ENCODE results near the gene SLC15A4. TPM values are rescaled to one million over a fixed set of nuclear protein-coding genes. Genes with fewer than 3 reads are reported as not detected.
A peak's percentile ranks its signal among the peaks of the same experiment; 100 is the strongest.

SLC15A4 gene
- polyA plus RNA-seq, 2 donors = 7.3 to 9.4 TPM

DNA sequence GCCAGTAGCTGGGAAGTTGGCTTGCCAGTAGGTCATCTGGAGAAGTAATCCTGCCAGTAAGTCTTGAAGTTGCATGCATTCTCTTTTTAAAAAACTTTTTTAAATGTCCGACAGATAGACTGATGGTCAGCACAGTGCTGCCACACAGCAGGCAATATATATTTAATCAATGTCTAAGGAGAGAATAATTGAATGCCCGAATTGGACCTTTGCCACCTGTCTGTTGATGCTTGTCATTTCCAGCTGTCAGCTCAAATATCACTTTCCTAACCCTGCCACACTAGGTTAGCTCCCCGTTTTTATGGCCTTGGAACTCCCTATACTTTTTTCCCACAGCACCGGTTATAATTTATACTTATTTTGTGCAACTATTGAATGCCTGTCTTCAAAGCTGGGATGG is 2.1 kb upstream of the SLC15A4 start:
- Histone ChIP-seq H3K27me3 (ENCODE audit: control insufficient read depth in 1 of 2, insufficient read depth in 2 of 2, low read length in 2 of 2) (no peaks in the 10 kb centered on the region), H3K9me3 (ENCODE audit: control insufficient read depth in 2 of 2, insufficient read depth in 1 of 2, low read depth in 1 of 2, low read length in 1 of 2) (no peaks in the 10 kb centered on the region), H3K4me1 (ENCODE audit: control insufficient read depth in 2 of 2, insufficient read depth in 2 of 2, low read length in 1 of 2) (peaks cover 0 to 6% of the 10 kb centered on the region in 2 donors), H3K27ac (ENCODE audit: low read depth in 2 of 2, low read length in 1 of 2) (no peak overlapping the region), H3K4me3 (ENCODE audit: low read depth in 1 of 2, low read length in 2 of 2) (no peak overlapping the region), H3K36me3 (ENCODE audit: control insufficient read depth in 2 of 2, insufficient read depth in 2 of 2, low read length in 1 of 2) (no peaks in the 10 kb centered on the region)
- WGBS, 2 donors = 74 to 81% methylated on average over 4 of the region's 4 CpGs

DNA sequence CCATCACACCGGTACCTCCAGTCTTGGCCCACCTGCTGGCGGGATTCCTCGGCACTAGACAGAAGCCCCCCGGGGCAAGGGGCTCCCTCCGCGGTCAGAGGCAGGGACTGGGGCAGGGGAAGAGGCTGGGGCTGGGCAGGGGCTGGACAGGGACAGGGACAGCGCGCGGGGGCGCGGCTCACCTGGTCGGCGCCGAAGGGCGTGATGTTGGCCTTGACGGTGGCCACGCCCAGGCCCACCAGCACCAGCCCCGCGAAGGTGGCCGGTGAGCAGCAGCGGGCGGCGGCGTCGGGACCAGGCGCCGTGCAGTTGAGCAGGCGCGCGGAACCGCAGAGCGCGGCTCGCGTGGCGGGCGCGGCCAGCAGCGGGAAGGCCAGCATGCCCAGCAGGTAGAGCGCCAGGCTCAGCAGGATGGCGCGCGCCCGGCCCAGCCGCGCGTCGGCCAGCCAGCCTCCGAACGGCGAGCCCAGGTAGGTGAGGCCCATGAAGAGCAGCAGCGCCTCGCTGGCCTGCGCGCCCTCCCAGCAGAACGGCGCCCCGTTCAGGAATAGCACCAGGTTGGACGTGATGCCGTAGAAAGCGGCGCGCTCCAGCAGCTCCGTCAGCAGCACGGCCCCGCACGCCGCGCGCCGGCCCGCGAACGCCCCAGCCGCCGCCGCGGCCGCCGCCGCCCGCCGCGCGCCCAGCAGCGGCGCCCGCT is 392 bp downstream of the SLC15A4 start:
- Histone ChIP-seq H3K4me3 (ENCODE audit: low read depth in 1 of 2, low read length in 2 of 2) (peak overlapping the region; percentile 65 to 97), H3K27me3 (ENCODE audit: control insufficient read depth in 1 of 2, insufficient read depth in 2 of 2, low read length in 2 of 2) (no peaks in the 10 kb centered on the region), H3K36me3 (ENCODE audit: control insufficient read depth in 2 of 2, insufficient read depth in 2 of 2, low read length in 1 of 2) (no peaks in the 10 kb centered on the region), H3K9me3 (ENCODE audit: control insufficient read depth in 2 of 2, insufficient read depth in 1 of 2, low read depth in 1 of 2, low read length in 1 of 2) (no peaks in the 10 kb centered on the region), H3K27ac (ENCODE audit: low read depth in 2 of 2, low read length in 1 of 2) (peak overlapping the region; percentile 87 to 89), H3K4me1 (ENCODE audit: control insufficient read depth in 2 of 2, insufficient read depth in 2 of 2, low read length in 1 of 2) (peaks cover 0 to 11% of the 10 kb centered on the region in 2 donors)
- WGBS, 2 donors = 1% methylated on average over 68 to 88 of the region's 88 CpGs

DNA sequence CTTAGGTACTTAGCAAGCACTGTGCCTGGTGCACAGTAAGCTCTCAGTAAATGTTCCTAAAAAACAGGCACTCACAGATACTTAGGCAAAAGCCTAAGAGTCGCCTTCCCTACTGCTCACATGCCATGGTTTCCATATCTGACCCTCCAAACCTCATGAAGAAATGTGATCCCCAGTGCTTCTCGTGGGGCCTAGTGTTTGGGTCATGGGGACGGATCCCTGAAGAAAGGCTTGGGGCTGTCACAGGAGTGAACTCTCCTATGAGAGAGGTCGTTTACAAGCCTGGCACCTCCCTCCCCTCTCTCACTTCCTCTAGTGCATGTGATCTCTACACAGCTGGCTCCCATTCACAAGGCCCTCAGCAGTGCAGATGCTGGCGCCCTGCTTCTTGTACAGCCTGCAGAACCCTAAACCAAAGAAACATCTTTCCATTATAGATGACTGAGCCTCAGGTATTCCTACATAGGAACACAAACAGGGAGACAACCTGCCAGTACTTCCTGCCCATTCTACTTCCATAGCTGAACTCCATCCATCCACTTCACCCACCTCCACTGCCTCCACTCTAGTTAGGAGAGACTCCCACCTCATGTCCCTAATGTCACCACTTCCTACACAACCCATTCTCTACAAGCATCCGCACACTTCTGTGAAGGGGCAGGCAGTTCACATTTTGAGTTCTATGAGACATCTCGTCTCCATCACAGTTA is 2.9 kb downstream of the SLC15A4 start:
- Histone ChIP-seq H3K27ac (ENCODE audit: low read depth in 2 of 2, low read length in 1 of 2) (no peak overlapping the region), H3K4me1 (ENCODE audit: control insufficient read depth in 2 of 2, insufficient read depth in 2 of 2, low read length in 1 of 2) (peaks cover 0 to 11% of the 10 kb centered on the region in 2 donors)

DNA sequence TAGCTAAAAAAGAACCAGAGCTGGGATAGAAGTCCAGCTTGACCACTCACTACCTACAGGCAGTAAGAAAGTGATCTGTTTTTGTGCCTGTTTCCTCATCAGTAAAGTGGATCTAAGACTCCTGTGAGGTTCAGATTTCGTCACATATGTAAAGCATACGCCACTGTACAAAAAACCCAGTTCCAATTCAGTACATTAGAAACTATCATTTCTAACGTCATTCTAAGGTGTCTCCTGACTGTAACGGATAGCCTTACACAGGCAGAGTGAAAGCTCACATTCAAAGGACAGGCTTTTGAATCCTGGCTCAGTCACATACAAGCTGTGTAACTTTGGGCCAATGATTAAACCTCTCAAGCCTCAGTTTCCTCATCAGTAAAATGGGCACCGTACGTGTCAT is 3.5 kb downstream of the SLC15A4 start:
- 93 to 94% methylated on average over 6 of the region's 6 CpGs for WGBS, 2 donors
- no peak overlapping the region for H3K27ac ChIP-seq (ENCODE audit: low read depth in 2 of 2, low read length in 1 of 2)

More for the DNA sequence above, 2.9 kb downstream of the SLC15A4 start:
- H3K27me3 ChIP-seq (ENCODE audit: control insufficient read depth in 1 of 2, insufficient read depth in 2 of 2, low read length in 2 of 2) = no peaks in the 10 kb centered on the region
- no peaks in the 10 kb centered on the region for H3K9me3 ChIP-seq (ENCODE audit: control insufficient read depth in 2 of 2, insufficient read depth in 1 of 2, low read depth in 1 of 2, low read length in 1 of 2)
- no peak overlapping the region for H3K4me3 ChIP-seq (ENCODE audit: low read depth in 1 of 2, low read length in 2 of 2)
- no peaks in the 10 kb centered on the region for H3K36me3 ChIP-seq (ENCODE audit: control insufficient read depth in 2 of 2, insufficient read depth in 2 of 2, low read length in 1 of 2)
- 69 to 73% methylated on average over 7 of the region's 7 CpGs for WGBS, 2 donors

DNA sequence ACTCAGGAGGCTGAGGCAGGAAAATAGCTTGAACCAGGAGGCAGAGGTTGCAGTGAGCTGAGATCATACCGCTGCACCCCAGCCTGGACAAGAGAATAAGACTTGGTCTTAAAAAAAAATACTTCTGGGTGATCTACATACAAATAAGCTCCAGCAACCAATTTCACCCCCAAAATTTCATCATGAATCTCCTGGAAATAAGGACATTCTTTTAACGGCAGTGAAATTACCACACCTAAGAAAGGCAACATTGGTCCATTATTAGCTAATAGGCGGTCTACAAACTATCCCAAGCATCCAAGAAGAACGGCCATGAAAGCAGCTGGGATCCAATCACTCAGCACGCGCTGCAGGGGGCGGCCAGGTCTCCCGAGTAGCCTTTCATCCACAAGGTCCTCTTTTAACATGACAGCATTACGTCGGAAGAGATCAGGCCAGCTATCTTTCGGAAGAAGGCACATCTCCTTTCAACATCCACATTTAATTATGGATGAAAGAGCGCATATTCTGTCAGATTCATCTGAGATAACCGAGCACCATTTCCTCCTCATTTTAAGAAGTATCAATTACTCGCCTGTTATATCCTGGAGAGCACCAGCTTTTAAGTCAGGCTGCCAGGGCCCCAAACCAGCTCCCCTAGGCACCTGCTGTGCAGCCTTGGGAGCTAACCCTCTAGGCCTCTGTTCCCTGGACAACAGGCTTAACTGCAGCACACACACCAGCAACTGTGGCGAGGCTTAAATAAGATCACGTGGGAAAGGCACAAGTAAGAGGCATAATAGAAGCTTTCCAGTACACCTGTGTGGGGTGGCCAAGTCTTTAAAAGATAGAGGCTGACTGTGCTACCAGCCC is 4.2 kb downstream of the SLC15A4 start:
- Histone ChIP-seq H3K27me3 (ENCODE audit: control insufficient read depth in 1 of 2, insufficient read depth in 2 of 2, low read length in 2 of 2) (no peaks in the 10 kb centered on the region), H3K4me3 (ENCODE audit: low read depth in 1 of 2, low read length in 2 of 2) (no peak overlapping the region), H3K27ac (ENCODE audit: low read depth in 2 of 2, low read length in 1 of 2) (no peak overlapping the region), H3K9me3 (ENCODE audit: control insufficient read depth in 2 of 2, insufficient read depth in 1 of 2, low read depth in 1 of 2, low read length in 1 of 2) (no peaks in the 10 kb centered on the region), H3K4me1 (ENCODE audit: control insufficient read depth in 2 of 2, insufficient read depth in 2 of 2, low read length in 1 of 2) (peaks cover 0 to 11% of the 10 kb centered on the region in 2 donors), H3K36me3 (ENCODE audit: control insufficient read depth in 2 of 2, insufficient read depth in 2 of 2, low read length in 1 of 2) (no peaks in the 10 kb centered on the region)
- WGBS, 2 donors = 84 to 89% methylated on average over 16 of the region's 16 CpGs

More for the DNA sequence above, 3.5 kb downstream of the SLC15A4 start:
- Histone ChIP-seq H3K4me1 (ENCODE audit: control insufficient read depth in 2 of 2, insufficient read depth in 2 of 2, low read length in 1 of 2) (peaks cover 0 to 11% of the 10 kb centered on the region in 2 donors), H3K27me3 (ENCODE audit: control insufficient read depth in 1 of 2, insufficient read depth in 2 of 2, low read length in 2 of 2) (no peaks in the 10 kb centered on the region), H3K4me3 (ENCODE audit: low read depth in 1 of 2, low read length in 2 of 2) (no peak overlapping the region), H3K9me3 (ENCODE audit: control insufficient read depth in 2 of 2, insufficient read depth in 1 of 2, low read depth in 1 of 2, low read length in 1 of 2) (no peaks in the 10 kb centered on the region), H3K36me3 (ENCODE audit: control insufficient read depth in 2 of 2, insufficient read depth in 2 of 2, low read length in 1 of 2) (no peaks in the 10 kb centered on the region)

DNA sequence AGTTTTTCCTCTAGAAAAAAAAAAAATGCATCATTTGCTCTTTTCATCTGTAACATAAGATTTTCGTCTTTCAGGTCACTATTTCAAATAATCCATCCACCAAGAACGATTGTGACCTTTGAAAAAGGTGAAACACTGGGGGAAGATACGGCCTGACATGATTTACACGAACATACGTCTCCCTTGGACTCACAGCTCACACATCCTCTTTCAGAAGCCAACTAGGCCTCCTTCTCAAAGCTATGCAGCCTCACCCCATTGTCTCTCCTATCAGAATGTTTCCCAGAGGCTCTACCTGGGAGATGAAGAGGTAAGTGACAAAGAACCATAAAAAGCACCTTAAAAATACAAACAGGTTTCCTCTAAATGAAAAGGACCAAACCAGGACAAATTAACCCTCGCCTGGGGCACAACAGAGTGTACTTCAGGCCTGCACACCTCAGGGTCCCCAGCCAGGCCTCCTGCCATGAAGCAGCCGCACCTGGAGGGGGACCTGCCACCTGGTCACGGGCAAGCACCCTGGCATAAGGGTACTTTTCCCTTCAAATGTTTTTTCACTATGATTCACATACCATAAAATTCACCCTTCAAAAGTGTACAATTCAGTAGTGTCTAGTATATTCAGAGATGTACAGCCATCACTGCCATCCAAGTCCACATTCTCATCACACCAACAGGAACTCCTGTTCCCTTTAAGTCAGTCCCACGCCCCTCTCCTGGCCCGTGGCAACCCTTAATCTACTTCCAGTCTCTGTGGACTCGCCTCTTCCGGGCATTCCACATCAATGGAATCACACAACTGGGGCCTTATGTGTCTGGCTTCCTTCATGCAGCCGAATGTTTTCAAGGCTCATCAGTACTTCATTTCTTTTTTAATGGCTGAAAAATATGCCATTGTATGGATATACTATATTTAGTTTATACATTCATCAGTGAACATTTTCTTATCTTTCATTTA is 5.4 kb downstream of the SLC15A4 start:
- Histone ChIP-seq H3K36me3 (ENCODE audit: control insufficient read depth in 2 of 2, insufficient read depth in 2 of 2, low read length in 1 of 2) (peaks cover 1 to 2% of the 10 kb centered on the region in 2 donors), H3K9me3 (ENCODE audit: control insufficient read depth in 2 of 2, insufficient read depth in 1 of 2, low read depth in 1 of 2, low read length in 1 of 2) (no peaks in the 10 kb centered on the region), H3K4me3 (ENCODE audit: low read depth in 1 of 2, low read length in 2 of 2) (no peak overlapping the region), H3K27ac (ENCODE audit: low read depth in 2 of 2, low read length in 1 of 2) (peak overlapping the region in 1 of 2 donors; percentile 64), H3K4me1 (ENCODE audit: control insufficient read depth in 2 of 2, insufficient read depth in 2 of 2, low read length in 1 of 2) (peaks cover 0 to 11% of the 10 kb centered on the region in 2 donors), H3K27me3 (ENCODE audit: control insufficient read depth in 1 of 2, insufficient read depth in 2 of 2, low read length in 2 of 2) (no peaks in the 10 kb centered on the region)
- WGBS, 2 donors = 50 to 57% methylated on average over 13 of the region's 13 CpGs

DNA sequence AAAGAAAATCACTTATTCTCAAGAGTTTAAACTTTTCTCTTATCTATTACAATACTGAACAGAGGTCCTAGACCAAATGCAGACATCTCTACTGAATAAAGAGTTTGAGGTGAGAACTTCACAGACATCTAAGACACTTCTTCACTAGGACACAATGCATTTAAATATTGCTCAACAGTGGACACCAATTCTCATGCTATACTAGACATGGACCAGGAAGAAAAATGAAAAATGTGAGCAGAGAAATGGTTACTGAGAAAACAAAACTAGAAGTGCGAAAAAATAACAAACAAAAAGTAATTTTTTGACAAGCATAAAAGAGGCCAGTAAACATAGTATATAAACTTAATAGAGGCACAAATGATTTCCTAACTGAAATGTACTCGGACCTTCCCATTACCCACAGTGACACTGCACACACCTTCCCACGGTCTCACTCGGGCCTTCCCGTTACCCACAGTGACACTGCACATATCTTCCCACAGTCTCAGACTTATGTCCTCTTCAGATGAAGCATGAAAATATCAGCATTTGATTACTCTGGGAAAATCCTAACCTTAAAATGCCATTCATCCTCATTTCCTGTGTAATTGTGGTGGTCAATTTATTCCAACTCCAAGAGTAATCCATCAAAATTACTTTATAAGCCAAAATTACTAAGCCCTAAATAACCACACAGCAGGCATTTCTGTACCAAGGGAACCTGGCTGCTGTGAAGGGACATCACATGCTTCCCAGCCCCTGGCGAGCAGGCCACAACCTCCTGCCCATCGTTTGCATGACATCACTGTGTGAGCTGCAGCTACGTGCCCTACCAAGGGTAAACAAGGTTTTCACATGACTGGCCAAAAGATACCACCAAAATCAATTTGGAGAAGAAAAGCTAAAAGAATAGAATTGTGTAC is 6.4 kb downstream of the SLC15A4 start:
- Histone ChIP-seq H3K4me1 (ENCODE audit: control insufficient read depth in 2 of 2, insufficient read depth in 2 of 2, low read length in 1 of 2) (peaks cover 0 to 11% of the 10 kb centered on the region in 2 donors), H3K4me3 (ENCODE audit: low read depth in 1 of 2, low read length in 2 of 2) (no peak overlapping the region), H3K36me3 (ENCODE audit: control insufficient read depth in 2 of 2, insufficient read depth in 2 of 2, low read length in 1 of 2) (peaks cover 3% of the 10 kb centered on the region in 2 donors), H3K27me3 (ENCODE audit: control insufficient read depth in 1 of 2, insufficient read depth in 2 of 2, low read length in 2 of 2) (no peaks in the 10 kb centered on the region), H3K27ac (ENCODE audit: low read depth in 2 of 2, low read length in 1 of 2) (peak overlapping the region in 1 of 2 donors; percentile 49), H3K9me3 (ENCODE audit: control insufficient read depth in 2 of 2, insufficient read depth in 1 of 2, low read depth in 1 of 2, low read length in 1 of 2) (no peaks in the 10 kb centered on the region)
- WGBS, 2 donors = 50 to 52% methylated on average over 8 of the region's 8 CpGs

DNA sequence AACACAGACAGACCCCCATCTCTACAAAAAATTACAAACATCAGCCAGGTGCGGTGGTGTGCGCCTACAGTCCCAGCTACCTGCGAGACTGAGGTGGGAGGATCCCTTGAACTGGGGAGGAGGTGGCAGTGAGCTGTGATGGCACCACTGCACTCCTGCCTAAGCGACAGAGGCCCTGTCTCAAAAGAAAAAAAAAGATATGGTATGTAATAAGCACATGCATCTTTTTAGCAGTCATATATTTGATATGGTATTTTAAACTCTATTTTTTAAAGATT is 7.2 kb downstream of the SLC15A4 start:
- H3K4me1 ChIP-seq (ENCODE audit: control insufficient read depth in 2 of 2, insufficient read depth in 2 of 2, low read length in 1 of 2) = peaks cover 0 to 5% of the 10 kb centered on the region in 2 donors
- H3K27ac ChIP-seq (ENCODE audit: low read depth in 2 of 2, low read length in 1 of 2) = no peak overlapping the region
- H3K36me3 ChIP-seq (ENCODE audit: control insufficient read depth in 2 of 2, insufficient read depth in 2 of 2, low read length in 1 of 2) = peaks cover 3% of the 10 kb centered on the region in 2 donors
- no peaks in the 10 kb centered on the region for H3K27me3 ChIP-seq (ENCODE audit: control insufficient read depth in 1 of 2, insufficient read depth in 2 of 2, low read length in 2 of 2)
- no peaks in the 10 kb centered on the region for H3K9me3 ChIP-seq (ENCODE audit: control insufficient read depth in 2 of 2, insufficient read depth in 1 of 2, low read depth in 1 of 2, low read length in 1 of 2)
- H3K4me3 ChIP-seq (ENCODE audit: low read depth in 1 of 2, low read length in 2 of 2) = no peak overlapping the region
- 96 to 97% methylated on average over 4 of the region's 4 CpGs for WGBS, 2 donors
